Transverse colon (tissue), 4 donors: Measurements from ENCODE around the gene GRIN2A.

Experiments
- EP300 ChIP-seq: sonication (generic); formaldehyde crosslinking; IDR thresholded peaks from one replicate; pipeline ENCODE4 v1.6.1; 2017; ENCODE audit warnings: antibody characterized with exemption, low read depth
- POLR2A ChIP-seq: fragments of 450-650 bp; IDR thresholded peaks from one replicate; pipeline ENCODE4 v1.6.1; 2016; ENCODE audit warnings: antibody characterized with exemption, mild to moderate bottlenecking, moderate library complexity
- POLR2AphosphoS5 ChIP-seq, 3 donors: sonication (generic); formaldehyde crosslinking; IDR thresholded peaks; one replicate each; pipeline ENCODE4 v1.6.1; 2016; ENCODE audit warnings: antibody characterized with exemption in 3 of 3
- TF ChIP-seq, protein P1 (sequence below), 5 experiments: fragments of 200-600 bp in 3 of 5; fragments of 450-650 bp in 2 of 5; sonication (generic) in 3 of 5; IDR thresholded peaks; 1 replicate in 2 of 5; 2 replicates in 3 of 5; pipeline ENCODE4 v1.5.1; 2016 to 2017; ENCODE audit warnings: antibody characterized with exemption in 5 of 5, inconsistent platforms in 3 of 5, mild to moderate bottlenecking in 2 of 5, moderate library complexity in 1 of 5

DNA sequence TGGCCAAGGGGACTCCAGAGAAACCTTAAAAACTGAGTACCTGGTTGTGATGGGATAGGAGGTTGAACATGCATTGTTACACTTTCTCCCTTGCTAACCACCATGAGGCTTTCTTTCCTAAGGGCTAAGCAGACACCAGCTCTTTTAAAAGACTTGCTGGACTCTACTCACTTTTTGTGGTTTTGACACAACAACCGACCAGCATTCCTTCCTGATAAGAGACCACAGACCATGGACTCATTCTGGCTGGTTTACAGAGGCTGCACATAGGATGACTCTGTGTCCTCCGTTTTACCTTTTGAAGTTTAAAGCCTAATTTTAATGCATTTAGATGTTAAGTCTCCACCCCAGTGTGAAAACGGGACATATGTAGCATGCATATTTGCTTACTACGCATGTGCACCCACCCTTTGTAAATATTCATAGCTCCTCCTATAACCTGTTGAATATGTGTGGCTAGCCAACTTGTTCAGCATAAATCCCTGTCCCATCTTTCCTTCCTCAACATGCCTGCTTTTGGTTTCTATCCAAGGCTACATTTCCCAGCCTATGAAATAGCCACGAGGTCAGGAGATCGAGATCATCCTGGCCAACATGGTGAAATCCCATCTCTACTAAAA, 475.9 kb downstream of the GRIN2A start:
- TF ChIP-seq, protein P1, sequence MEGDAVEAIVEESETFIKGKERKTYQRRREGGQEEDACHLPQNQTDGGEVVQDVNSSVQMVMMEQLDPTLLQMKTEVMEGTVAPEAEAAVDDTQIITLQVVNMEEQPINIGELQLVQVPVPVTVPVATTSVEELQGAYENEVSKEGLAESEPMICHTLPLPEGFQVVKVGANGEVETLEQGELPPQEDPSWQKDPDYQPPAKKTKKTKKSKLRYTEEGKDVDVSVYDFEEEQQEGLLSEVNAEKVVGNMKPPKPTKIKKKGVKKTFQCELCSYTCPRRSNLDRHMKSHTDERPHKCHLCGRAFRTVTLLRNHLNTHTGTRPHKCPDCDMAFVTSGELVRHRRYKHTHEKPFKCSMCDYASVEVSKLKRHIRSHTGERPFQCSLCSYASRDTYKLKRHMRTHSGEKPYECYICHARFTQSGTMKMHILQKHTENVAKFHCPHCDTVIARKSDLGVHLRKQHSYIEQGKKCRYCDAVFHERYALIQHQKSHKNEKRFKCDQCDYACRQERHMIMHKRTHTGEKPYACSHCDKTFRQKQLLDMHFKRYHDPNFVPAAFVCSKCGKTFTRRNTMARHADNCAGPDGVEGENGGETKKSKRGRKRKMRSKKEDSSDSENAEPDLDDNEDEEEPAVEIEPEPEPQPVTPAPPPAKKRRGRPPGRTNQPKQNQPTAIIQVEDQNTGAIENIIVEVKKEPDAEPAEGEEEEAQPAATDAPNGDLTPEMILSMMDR (IDR thresholded peaks at IDR 0.05): no peak
- TF ChIP-seq POLR2A (no peak), POLR2AphosphoS5 (IDR thresholded peaks at IDR 0.05) (no peak), EP300 (no peak)
